HG02623 (cell line): ENCODE data around the gene LGR6.

Source experiments
- ATAC-seq: cut with Tn5 transposase; IDR thresholded peaks from one replicate; pipeline ENCODE4 v1.9.1; 2021; ENCODE audit warnings: moderate library complexity; ENCODE audit not compliant: unreplicated experiment

The LGR6 gene

GRCh38 chr1:202217951-202218350 is 24.4 kb downstream of the LGR6 start:
- ATAC-seq = no peak

GRCh38 chr1:202220733-202221132 is 27.1 kb downstream of the LGR6 start:
- ATAC-seq = no peak

- no peak for ATAC-seq
These were observed 28.6 kb downstream of the LGR6 start for GRCh38 chr1:202221911-202222909.

GRCh38 chr1:202223121-202223860 is 29.7 kb downstream of the LGR6 start:
- no peak for ATAC-seq

GRCh38 chr1:202224453-202224852 is 30.9 kb downstream of the LGR6 start:
- no peak for ATAC-seq

GRCh38 chr1:202225131-202225530 is 31.5 kb downstream of the LGR6 start:
- no peak for ATAC-seq

GRCh38 chr1:202227053-202227672 is 33.6 kb downstream of the LGR6 start:
- ATAC-seq = no peak

- no peak for ATAC-seq
These were observed 34.4 kb downstream of the LGR6 start for GRCh38 chr1:202227997-202228401.

GRCh38 chr1:202228484-202229122 is 35.0 kb downstream of the LGR6 start:
- no peak for ATAC-seq

GRCh38 chr1:202229376-202229775 is 35.8 kb downstream of the LGR6 start:
- ATAC-seq = no peak

- ATAC-seq = no peak
These were observed 36.7 kb downstream of the LGR6 start for GRCh38 chr1:202230061-202230938.

GRCh38 chr1:202230939-202231645 is 37.5 kb downstream of the LGR6 start:
- ATAC-seq = no peak

GRCh38 chr1:202233171-202233570 is 39.6 kb downstream of the LGR6 start:
- no peak for ATAC-seq

- ATAC-seq = no peak
These were observed 40.2 kb downstream of the LGR6 start for GRCh38 chr1:202233804-202234203.

GRCh38 chr1:202234331-202235002 is 40.9 kb downstream of the LGR6 start:
- no peak for ATAC-seq

- ATAC-seq = no peak
These were observed 41.5 kb downstream of the LGR6 start for GRCh38 chr1:202235003-202235660.

GRCh38 chr1:202235856-202236837 is 42.5 kb downstream of the LGR6 start:
- no peak for ATAC-seq
